PFSK-1 (cell line): ENCODE measurements around the gene MC1R.

Experiments
- FOXP2 ChIP-seq: optimal IDR thresholded peaks from 2 replicates; pipeline ENCODE3; 2011; ENCODE audit warnings: borderline replicate concordance, control low read depth, inconsistent platforms; ENCODE audit not compliant: insufficient read depth; ENCODE audit errors: extremely low read length, extremely low read depth
- POLR2AphosphoS5 ChIP-seq: IDR thresholded peaks from 2 replicates; pipeline ENCODE4 v1.6.1; 2012; ENCODE audit warnings: low read depth, mild to moderate bottlenecking, control low read depth, low read length, moderate library complexity
- REST ChIP-seq, 2 experiments: IDR thresholded peaks; 2 replicates each; pipeline versions ENCODE4 v1.6.1 to v1.8.0; 2011 to 2012; ENCODE audit warnings: low read depth in 2 of 2, low read length in 2 of 2, control low read depth in 1 of 2, inconsistent platforms in 1 of 2, mild to moderate bottlenecking in 1 of 2, moderate library complexity in 1 of 2; ENCODE audit not compliant: insufficient read depth in 1 of 2
- SIN3A ChIP-seq: IDR thresholded peaks from 2 replicates; pipeline ENCODE4 v1.6.1; 2012; ENCODE audit warnings: mild to moderate bottlenecking, low read length, moderate library complexity, borderline replicate concordance; ENCODE audit not compliant: insufficient read depth

DNA sequence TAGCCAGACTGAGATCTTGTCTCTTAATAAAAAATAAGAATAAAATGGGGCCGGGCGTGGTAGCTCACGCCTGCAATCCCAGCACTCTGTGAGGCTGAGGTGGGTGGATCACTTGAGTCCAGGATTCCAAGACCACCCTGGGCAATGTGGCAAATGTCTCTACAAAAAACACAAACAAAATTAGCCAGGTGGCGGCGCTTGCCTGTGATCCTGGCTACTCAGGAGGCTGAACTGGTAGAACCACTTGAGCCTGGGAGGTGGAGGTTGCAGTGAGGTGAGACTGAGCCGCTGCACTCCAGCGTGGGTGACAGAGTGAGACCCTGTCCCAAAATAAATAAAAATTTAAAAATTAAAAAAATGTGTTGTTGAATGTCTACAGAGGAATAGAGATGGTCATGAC lies 27.0 kb downstream of the MC1R start:
- TF ChIP-seq POLR2AphosphoS5 (no peak), SIN3A (no peak), REST (IDR thresholded peaks at IDR 0.05; ENCODE audit: insufficient read depth in 1 of 2, low read depth in 2 of 2, low read length in 2 of 2) (no peak), FOXP2 (no peak)
